Stimulated activated CD8-positive, alpha-beta memory T cell treated with anti-CD3 and anti-CD28 coated beads, Interleukin-2, amount 100 ng/mL, for 48 hours (primary cell): Measurements from ENCODE around the gene KCTD11.

Experiments
- DNase-seq, 2 donors: peaks; one replicate each; pipeline ENCODE4 v3.0.0-alpha.2; 2020; ENCODE audit warnings: low read depth in 2 of 2

Gene KCTD11

DNA sequence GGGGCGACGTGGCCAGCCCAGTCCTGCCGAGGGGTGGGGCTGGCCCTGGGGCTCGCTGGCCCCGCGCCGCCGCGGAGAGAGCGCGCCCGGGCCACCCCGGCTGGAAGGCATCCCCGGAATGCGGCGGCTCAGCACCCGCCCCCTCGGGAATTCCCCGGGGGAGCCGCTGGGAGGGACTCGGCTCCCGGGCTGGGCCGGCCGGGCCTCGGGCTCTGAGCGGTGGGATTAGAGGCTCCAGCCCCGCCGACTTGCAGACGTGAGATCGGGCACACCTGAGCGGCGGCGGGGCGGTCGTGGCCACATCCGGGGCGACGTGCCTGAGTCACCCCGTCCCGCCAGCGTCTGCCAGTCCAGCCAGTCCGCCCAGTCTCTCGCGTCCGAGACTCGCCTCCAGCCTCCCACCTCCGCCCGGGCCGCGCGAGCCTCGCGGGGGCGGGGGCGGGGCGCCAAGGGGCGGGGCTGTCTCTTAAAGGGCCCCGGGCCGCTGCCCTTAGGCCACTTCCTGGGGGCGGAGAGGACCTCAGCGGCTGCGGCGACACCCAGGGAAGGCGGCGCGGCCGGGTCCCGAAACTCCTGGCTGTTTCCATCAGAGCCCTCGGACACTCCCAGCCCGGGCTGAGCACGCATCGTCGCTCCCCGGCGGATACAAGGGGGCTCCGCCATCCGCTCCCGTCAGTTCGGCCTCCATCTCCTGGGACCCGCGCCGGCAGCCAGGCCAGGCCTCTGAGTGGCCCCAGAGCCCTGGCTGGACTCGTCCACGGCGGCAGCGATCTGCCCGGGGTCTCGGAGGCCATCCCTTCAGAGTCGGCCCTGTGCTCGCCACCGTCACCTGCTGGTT is at the start of gene KCTD11:
KCTD11 (plus strand) TSS at position 498 of the 838 bp plus-strand sequence.
- DNase-seq = peak; percentile 69 to 85

- DNase-seq = no peak
These were observed 47.8 kb upstream of the KCTD11 start for GRCh38 chr17:7304179-7304578.

DNA sequence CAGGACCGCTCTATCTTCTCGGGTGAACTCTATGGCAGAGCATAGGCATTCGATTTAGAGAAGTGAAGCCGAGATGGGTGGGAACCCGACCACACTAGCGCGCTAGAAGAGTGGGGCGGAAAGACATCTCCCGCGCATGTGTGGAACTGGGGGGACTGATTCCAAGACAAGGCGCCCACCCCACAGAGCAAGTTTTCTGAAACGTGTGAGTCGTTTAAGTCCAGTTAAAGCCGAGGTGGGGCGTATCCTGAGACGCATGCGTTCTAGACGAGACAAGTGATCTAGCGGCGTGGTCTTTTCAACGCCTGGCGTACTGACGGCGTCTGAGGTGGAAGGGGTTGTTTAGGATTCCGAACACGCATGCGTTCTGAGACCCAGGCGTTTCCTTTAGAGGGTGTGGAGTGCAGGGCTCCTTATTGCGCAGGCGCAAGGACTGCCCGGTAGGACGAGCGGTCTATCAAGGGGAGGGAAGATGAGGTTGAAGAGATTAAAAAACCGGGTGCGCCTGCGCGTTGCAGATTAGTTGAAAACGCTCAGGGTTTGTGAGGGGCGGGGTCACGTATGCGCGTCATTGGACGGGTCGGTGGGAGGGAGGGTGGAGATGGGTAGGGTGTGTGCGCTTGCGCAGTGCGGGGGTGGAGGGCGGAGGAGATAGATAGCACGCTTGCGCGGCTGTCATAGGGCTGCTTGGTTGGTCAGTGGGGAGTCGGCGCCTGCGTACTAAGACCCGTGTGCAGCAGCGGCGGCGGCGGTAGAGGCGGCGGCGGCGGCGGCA is 44.9 kb upstream of the KCTD11 start, which contains the start of gene EIF5A:
EIF5A (plus strand) TSS at position 718 of the 775 bp plus-strand sequence. CDS start 2,008 bp downstream, outside the sequence.
- peak; percentile 100 for DNase-seq

DNA sequence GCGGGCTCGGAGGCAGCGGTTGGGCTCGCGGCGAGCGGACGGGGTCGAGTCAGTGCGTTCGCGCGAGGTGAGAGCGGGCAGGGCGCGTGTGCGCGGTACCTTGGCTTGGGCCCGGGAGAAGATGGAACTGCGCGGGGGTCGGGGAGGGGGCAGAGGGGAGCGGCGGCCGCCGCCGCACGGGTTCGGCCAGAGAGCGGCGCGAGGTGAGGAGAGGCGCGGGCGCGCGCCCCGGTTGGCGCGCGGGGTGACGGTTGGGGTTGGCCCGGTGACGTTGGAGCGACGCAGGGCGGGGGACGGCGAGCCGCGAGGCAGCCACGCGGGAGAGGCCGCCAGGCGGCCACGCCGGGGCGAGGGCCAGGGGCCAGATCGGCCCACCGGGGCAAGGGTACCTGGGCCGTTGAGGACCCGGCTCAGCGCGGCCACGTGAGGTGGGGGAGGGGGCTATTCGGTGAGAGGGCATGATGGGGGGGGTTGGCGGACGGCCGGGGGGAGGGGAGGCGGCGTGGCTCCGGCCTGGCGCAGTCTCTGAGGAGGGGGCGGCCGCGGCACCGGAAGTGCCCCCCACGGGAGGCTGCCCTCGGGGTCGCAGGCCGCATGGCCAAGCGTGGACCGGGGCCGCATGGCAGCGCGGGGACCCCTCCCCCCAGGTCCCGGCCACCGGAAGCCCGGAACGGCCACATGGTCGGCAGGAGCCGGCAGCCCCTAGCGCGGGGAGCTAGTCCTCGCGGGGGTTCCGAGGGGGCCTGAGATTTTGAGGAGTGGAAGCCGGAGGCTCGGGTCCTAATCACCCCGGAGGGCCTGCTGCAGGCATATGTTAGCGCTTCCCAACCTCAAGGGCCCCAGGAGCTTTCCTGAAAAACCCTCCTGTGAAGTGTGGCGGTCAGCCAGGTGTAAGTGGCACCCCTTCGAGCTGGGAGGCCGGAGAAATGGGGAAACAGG is 44.0 kb upstream of the KCTD11 start:
- peak in 1 of 2 donors; percentile 41 for DNase-seq

DNA sequence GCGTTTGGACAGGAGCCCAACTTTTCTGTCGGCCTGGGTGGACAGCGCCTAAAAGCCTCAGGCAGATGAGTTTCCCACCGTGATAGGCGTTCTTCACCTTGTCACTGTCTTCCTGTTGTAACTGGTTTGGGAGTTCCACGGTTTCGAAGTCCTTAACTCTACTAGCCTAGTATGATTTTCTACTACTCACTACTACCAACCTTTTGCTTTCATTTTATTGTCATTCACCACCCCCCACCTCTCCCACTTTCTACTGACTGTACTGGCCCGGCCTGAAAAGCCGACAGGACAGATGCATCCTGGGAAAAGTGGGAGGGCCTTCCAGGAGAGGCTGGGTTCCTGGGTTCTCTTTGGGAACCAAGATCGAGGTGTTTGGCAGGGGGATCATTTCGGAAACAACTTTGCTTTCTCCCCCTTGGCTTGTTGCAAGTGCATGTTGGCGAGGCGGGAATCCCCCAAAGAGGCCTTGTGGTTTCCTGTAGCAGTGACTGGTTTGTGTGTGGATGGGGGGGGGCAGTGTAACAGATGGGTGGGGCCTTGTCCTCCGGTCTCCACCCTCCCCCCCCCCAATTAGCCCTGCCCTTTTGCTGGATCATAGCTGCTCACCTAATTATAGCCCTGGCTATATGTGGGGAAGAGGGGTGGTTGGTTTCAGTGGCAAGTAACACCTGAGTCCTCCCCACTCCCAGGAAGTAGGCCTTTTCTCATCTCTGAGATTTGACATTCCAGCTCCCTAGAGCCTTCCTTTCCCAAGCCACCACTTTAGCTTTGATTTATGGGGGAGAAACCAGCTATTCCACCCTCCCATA is 43.1 kb upstream of the KCTD11 start:
- peak; percentile 69 to 74 for DNase-seq

GRCh38 chr17:7309628-7310027 is 42.3 kb upstream of the KCTD11 start:
- DNase-seq = no peak

DNA sequence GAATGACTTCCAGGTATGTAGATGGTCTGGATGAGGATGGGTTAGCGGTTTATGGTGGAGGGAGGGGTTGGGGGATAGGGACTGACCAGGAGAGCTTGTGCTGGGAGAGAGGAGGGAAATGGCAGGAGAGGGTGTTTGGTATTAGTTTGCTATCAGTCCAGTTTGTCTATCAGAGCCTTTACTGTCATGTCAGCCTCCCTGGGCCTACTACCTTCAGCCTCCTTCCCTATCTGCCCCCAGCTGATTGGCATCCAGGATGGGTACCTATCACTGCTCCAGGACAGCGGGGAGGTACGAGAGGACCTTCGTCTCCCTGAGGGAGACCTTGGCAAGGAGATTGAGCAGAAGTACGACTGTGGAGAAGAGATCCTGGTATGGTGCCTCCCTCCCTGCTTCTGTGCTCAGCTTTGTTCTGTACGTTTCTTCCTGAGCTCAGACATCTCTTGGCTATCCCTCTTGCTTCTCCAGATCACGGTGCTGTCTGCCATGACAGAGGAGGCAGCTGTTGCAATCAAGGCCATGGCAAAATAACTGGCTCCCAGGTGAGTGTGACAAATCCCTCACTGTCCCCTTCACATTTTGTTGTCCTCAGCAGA is 40.8 kb upstream of the KCTD11 start:
- DNase-seq = no peak

- DNase-seq = no peak
These were observed 39.4 kb upstream of the KCTD11 start for GRCh38 chr17:7312432-7313087.

GRCh38 chr17:7313088-7313889 is 38.7 kb upstream of the KCTD11 start:
- DNase-seq = no peak

DNA sequence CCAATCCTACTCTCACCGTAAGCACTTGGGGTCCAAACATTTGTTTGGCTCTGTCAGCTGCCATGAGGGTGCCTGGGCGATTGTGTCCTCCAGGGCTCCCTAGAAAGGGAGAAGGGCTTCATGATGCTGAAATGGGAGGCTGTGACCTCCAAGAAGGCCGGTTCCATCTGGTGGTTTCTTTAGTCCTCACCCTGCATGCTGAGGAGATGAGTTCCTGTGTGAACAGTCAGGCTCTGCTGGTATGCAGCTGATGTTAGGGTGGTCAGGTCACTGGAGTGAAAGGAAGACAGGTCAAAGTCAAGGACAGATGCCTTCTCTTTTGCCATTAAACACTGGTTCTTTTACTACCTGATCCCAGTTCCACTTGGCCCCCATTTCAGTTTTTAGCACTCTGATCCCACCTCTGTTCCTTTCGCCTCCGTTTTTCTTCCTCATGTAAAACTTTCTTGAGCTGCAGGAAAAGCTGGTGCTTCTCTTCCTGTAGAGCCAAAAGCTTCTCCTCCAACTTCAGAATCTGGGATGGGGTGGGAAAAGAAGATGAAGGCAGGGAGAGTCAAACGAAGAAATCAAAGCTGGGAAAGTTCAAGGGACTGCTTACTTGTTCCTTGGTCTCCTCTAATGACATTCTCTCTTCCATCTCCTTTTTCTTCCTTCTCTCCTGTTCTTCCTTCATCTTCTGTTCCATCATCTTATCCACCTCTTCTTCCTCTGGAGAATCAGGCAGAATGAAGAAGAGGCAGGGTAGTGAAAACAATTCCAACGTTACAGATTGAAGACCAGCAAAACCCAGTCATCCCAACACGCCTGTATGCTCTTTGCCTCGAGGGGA is 37.9 kb upstream of the KCTD11 start:
- no peak for DNase-seq

DNA sequence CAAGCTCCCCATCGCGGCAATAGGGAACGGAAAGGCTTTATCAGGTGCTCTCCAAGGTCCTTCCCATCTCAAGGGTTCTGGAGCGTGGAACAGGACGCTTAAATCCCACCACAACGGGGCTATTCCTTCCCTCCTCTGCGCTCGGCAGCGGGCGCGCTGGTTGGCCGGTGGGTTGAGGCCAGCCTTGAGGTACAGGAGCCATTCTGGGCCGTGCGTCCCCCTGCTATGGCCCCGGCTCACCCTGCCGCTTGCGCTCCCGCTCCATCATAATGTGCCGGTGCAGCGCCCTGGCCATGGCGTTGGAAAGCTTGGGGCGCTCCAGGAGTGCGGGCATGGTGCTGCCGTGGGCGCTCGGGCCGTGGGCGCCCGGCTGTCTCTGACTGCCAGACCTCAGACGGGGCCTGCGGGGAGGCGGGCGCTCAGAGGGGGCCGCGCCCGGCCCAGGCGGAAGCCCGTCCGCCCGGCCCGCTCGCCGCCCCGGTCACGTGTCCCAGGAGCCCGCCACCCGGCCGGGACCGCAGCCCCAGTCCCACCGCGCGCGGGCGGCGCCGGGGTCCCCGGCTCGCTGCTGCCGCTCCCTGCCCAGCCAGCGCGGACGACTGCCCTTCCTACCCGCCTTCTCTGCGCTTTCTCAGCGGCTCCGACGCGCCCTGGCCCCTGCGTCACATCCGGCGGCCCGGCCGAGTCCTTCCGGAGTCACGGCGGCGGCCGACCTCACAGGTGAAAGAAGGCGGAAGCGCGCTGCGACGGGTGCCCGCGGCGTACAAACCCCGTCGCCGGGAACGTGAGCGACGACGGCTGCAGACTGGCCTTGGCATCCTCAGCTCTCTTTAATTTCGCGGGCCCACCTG is 37.0 kb upstream of the KCTD11 start, which contains the start of gene GPS2:
GPS2 (minus strand) TSS at position 642 of the 851 bp plus-strand sequence; CDS start at position 334, 308 bp downstream.
- peak; percentile 90 to 94 for DNase-seq

- DNase-seq = no peak
These were observed 36.3 kb upstream of the KCTD11 start for GRCh38 chr17:7315570-7316235.

DNA sequence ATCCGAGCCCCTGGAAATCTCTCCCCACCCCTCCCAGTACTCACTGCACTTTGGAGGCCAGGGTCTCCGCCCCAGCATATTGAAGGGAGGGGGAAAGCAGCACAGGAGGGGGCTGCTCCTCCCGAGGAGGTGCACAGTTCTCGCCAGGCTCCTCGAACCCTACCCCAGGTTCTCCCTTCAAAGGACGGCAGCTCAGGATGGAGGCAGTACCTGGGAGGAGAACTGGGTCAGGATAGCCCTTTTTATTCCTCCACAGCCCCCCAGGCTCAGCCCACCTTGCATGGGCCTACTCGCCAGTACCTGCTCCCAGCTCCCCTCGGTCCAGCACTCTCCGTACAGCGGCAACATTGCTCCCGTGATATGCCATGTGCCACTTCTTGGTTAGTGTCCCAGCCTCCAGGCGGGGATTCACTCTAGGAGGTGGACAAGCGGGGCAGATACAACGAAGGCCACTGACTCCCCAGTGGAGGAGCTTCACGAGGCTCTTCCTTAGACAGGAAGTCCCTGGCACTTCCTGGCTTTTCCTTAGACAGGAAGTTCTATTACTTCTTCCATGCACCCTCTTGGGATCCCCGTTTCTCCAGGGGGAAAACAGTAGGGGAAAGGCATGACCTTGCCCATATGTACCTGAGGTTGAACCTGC is 34.7 kb upstream of the KCTD11 start:
- no peak for DNase-seq

- DNase-seq = no peak
These were observed 33.7 kb upstream of the KCTD11 start for GRCh38 chr17:7318121-7318860.

GRCh38 chr17:7321466-7321865 is 30.5 kb upstream of the KCTD11 start:
- DNase-seq = no peak
